Panc1 (cell line): Measurements from ENCODE around the gene BCORL1. TPM values are rescaled to one million over a fixed set of nuclear protein-coding genes. Genes with fewer than 3 reads are reported as not detected.

Experiments used
- ATAC-seq: fragments of 200-7000 bp; cut with Tn5 transposase; 2 replicates; pipeline ENCODE4 v1.9.1; 2020; ENCODE audit warnings: mild to moderate bottlenecking, moderate library complexity
- BruUV-seq: library from RNA; stranded (reverse); fragments of 400-500 nt; replicated peaks from 2 replicates; lab custom pipeline; 2021; lab: Mats Ljungman, UMichigan
- CTCF ChIA-PET: fragments of 300-600 bp; sonication (Branson Sonifier 250); formaldehyde crosslinking; loops from one replicate; lab custom pipeline; 2022; ENCODE audit warnings: antibody characterized with exemption; lab: Charles Lee
- POLR2A ChIA-PET: fragments of 300-600 bp; sonication (Branson Sonifier 250); formaldehyde crosslinking; loops from one replicate; lab custom pipeline; 2022; ENCODE audit warnings: antibody characterized with exemption; lab: Charles Lee
- DNase-seq: peaks from one replicate; pipeline ENCODE4 v3.0.0-alpha.2; 2010; ENCODE audit warnings: low read depth, low spot score
- H3K27ac ChIP-seq: 2 replicates; pipeline ENCODE4 v1.5.1; 2011; ENCODE audit warnings: mild to moderate bottlenecking, low read length, inconsistent platforms
- H3K27me3 ChIP-seq: fragments of 200-500 bp; sonication (Bioruptor generic); 2 replicates; pipeline ENCODE4 v1.6.0; 2014; ENCODE audit warnings: low read length, inconsistent platforms; ENCODE audit not compliant: control insufficient read depth, insufficient read depth
- H3K36me3 ChIP-seq: fragments of 200-500 bp; sonication (Bioruptor generic); 2 replicates; pipeline ENCODE4 v1.5.1; 2014; ENCODE audit warnings: inconsistent platforms, mild to moderate bottlenecking, low read length, moderate library complexity; ENCODE audit not compliant: control insufficient read depth, insufficient read depth
- H3K4me1 ChIP-seq: 2 replicates; pipeline ENCODE4 v1.5.1; 2011; ENCODE audit warnings: inconsistent platforms, mild to moderate bottlenecking, low read length, moderate library complexity; ENCODE audit not compliant: control insufficient read depth, insufficient read depth
- H3K4me3 ChIP-seq, 2 experiments: 2 replicates each; pipeline ENCODE4 v1.5.1; 2011 to 2012; ENCODE audit warnings: low read depth in 2 of 2, low read length in 2 of 2, mild to moderate bottlenecking in 2 of 2, inconsistent platforms in 1 of 2, moderate library complexity in 1 of 2
- H3K9me3 ChIP-seq: fragments of 200-500 bp; sonication (Bioruptor generic); 2 replicates; pipeline ENCODE4 v1.5.1; 2014; ENCODE audit warnings: low read depth, mild to moderate bottlenecking, inconsistent platforms, low read length, moderate library complexity; ENCODE audit not compliant: control insufficient read depth, insufficient read depth
- CTCF ChIP-seq: fragments of 450-650 bp; IDR thresholded peaks from 2 replicates; pipeline ENCODE4 v1.5.1; 2017; ENCODE audit warnings: mild to moderate bottlenecking
- POLR2AphosphoS5 ChIP-seq: IDR thresholded peaks from 2 replicates; pipeline ENCODE4 v1.6.1; 2012; ENCODE audit warnings: mild to moderate bottlenecking, low read depth, low read length, moderate library complexity
- SIN3A ChIP-seq: IDR thresholded peaks from 2 replicates; pipeline ENCODE4 v1.6.1; 2012; ENCODE audit warnings: low read depth, mild to moderate bottlenecking, low read length, moderate library complexity, borderline replicate concordance; ENCODE audit not compliant: insufficient read depth
- TCF7L2 ChIP-seq: IDR thresholded peaks from 2 replicates; pipeline ENCODE4 v1.6.1; 2011; ENCODE audit warnings: mild to moderate bottlenecking, low read depth, low read length, inconsistent platforms
- in situ Hi-C: cut with HindIII; loops from 2 replicates; pipeline ENCODE4 v1.10.0; 2016; ENCODE audit warnings: low sequenced_read_pairs, low pct_unique_long_range_greater_than_20kb
- intact Hi-C: fragments of 100-400 bp; cut with micrococcal nuclease; formaldehyde crosslinking; loops from one replicate; pipeline ENCODE4 v1.10.0; 2022; ENCODE audit not compliant: unreplicated experiment
- total RNA-seq: library from RNA; stranded (reverse); gene quantifications from one replicate; pipeline ENCODE4 v1.2.1, GENCODE V29; 2021; ENCODE audit not compliant: unreplicated experiment
- TF ChIP-seq, protein P1 (sequence below), 2 experiments: IDR thresholded peaks; 2 replicates each; pipeline ENCODE4 v1.6.1; 2011 to 2012; ENCODE audit warnings: low read depth in 2 of 2, control low read depth in 1 of 2, low read length in 1 of 2, mild to moderate bottlenecking in 1 of 2, moderate library complexity in 1 of 2; ENCODE audit not compliant: insufficient read depth in 1 of 2

The BCORL1 gene
- total RNA-seq, 1 experiment from 2014 or later = 67.4 TPM

DNA sequence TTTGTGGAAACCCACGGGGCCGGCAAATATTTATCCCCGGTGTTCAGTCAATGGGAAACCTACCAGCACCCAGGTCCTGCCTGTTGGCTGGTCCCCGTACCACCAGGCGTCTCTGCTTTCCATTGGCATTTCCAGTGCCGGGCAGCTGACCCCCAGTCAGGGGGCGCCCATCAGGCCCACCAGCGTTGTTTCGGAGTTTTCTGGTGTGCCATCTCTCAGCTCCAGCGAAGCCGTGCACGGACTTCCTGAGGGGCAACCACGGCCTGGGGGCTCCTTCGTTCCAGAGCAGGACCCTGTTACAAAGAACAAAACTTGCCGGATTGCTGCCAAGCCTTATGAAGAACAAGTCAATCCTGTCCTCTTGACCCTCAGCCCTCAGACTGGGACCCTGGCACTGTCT, 32.7 kb downstream of the BCORL1 start:
- intact Hi-C loops (no loop called here), in situ Hi-C loops (no loop called here)
- DNase-seq (no peak), ATAC-seq (no peak)
- Histone ChIP-seq H3K36me3 (peaks cover 12% of the 10 kb centered on the region), H3K27ac (no peak overlapping the region), H3K27me3 (no peaks in the 10 kb centered on the region), H3K4me1 (no peaks in the 10 kb centered on the region), H3K4me3 (no peak overlapping the region), H3K9me3 (no peaks in the 10 kb centered on the region)
- ChIA-PET CTCF (no interaction called here), POLR2A (no interaction called here)
- TSS peak; percentile 26 for BruUV-seq
- TF ChIP-seq, protein P1, sequence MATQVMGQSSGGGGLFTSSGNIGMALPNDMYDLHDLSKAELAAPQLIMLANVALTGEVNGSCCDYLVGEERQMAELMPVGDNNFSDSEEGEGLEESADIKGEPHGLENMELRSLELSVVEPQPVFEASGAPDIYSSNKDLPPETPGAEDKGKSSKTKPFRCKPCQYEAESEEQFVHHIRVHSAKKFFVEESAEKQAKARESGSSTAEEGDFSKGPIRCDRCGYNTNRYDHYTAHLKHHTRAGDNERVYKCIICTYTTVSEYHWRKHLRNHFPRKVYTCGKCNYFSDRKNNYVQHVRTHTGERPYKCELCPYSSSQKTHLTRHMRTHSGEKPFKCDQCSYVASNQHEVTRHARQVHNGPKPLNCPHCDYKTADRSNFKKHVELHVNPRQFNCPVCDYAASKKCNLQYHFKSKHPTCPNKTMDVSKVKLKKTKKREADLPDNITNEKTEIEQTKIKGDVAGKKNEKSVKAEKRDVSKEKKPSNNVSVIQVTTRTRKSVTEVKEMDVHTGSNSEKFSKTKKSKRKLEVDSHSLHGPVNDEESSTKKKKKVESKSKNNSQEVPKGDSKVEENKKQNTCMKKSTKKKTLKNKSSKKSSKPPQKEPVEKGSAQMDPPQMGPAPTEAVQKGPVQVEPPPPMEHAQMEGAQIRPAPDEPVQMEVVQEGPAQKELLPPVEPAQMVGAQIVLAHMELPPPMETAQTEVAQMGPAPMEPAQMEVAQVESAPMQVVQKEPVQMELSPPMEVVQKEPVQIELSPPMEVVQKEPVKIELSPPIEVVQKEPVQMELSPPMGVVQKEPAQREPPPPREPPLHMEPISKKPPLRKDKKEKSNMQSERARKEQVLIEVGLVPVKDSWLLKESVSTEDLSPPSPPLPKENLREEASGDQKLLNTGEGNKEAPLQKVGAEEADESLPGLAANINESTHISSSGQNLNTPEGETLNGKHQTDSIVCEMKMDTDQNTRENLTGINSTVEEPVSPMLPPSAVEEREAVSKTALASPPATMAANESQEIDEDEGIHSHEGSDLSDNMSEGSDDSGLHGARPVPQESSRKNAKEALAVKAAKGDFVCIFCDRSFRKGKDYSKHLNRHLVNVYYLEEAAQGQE (IDR thresholded peaks at IDR 0.05; ENCODE audit: insufficient read depth in 1 of 2, low read depth in 2 of 2, low read length in 1 of 2) = no peak
- TF ChIP-seq TCF7L2 (no peak), SIN3A (no peak), CTCF (no peak), POLR2AphosphoS5 (no peak)

GRCh38 chrX:130018143-130018542, 35.7 kb downstream of the BCORL1 start:
- in situ Hi-C loops = no loop called here
- DNase-seq (no peak), ATAC-seq (no peak)
- intact Hi-C loops = no loop called here
- H3K36me3 ChIP-seq = peaks cover 9% of the 10 kb centered on the region
- H3K4me3 ChIP-seq = no peak overlapping the region
- ChIA-PET POLR2A (no interaction called here), CTCF (no interaction called here)
- H3K4me1 ChIP-seq = no peaks in the 10 kb centered on the region
- BruUV-seq = no TSS peak
- H3K9me3 ChIP-seq = no peaks in the 10 kb centered on the region
- TF ChIP-seq, protein P1 (IDR thresholded peaks at IDR 0.05; ENCODE audit: insufficient read depth in 1 of 2, low read depth in 2 of 2, low read length in 1 of 2) = no peak
- TF ChIP-seq SIN3A (no peak), POLR2AphosphoS5 (no peak), CTCF (no peak)
- H3K27me3 ChIP-seq = no peaks in the 10 kb centered on the region
- H3K27ac ChIP-seq = no peak overlapping the region
